B cell (primary cell): ENCODE measurements around the gene AFF3.

ENCODE experiments used
- EZH2 ChIP-seq: IDR thresholded peaks from 2 replicates; pipeline ENCODE4 v1.6.1; 2012; ENCODE audit warnings: borderline replicate concordance, low read depth, mild to moderate bottlenecking, moderate library complexity, low read length; ENCODE audit not compliant: insufficient read depth, poor library complexity, severe bottlenecking
- TF ChIP-seq, protein P1 (sequence below): fragments of 200-600 bp; IDR thresholded peaks from one replicate; pipeline ENCODE4 v1.8.0; 2022; ENCODE audit warnings: antibody characterized with exemption, mild to moderate bottlenecking

DNA sequence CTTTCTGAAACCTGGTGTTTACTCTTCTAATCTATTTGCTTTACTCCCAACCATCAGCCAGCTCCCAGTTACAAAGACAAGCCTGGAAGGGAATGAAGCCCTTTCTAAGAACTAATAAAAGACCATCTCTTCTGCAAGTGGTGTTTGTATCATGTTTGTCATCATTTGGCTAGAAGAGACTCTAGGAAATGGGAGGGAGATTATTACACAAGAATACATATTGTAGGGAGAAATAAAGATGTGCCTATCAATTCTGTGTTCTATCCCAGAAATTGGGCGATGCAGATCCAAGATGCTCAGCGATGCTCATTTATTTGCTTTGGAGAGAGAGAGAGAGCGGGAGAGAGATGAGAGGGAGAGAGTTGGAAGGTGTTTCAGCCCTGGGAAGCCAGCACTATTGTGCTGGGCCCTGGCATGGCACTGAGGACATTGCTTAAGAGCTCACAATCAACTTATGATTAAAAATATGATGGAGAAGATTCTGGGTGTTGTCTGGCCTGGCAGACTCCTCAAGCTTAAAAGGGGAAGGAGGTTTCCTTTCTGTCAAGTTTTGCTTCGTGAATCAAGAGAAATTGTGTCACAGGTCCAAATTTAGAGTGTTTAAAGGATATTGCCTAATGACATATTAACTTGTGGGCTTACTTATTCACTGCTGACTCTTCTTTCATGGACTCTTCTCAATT lies 41.8 kb upstream of the AFF3 start:
- TF ChIP-seq EZH2, result no peak
- TF ChIP-seq, protein P1, sequence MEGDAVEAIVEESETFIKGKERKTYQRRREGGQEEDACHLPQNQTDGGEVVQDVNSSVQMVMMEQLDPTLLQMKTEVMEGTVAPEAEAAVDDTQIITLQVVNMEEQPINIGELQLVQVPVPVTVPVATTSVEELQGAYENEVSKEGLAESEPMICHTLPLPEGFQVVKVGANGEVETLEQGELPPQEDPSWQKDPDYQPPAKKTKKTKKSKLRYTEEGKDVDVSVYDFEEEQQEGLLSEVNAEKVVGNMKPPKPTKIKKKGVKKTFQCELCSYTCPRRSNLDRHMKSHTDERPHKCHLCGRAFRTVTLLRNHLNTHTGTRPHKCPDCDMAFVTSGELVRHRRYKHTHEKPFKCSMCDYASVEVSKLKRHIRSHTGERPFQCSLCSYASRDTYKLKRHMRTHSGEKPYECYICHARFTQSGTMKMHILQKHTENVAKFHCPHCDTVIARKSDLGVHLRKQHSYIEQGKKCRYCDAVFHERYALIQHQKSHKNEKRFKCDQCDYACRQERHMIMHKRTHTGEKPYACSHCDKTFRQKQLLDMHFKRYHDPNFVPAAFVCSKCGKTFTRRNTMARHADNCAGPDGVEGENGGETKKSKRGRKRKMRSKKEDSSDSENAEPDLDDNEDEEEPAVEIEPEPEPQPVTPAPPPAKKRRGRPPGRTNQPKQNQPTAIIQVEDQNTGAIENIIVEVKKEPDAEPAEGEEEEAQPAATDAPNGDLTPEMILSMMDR, result no peak
